GM19463 (cell line): Measurements from ENCODE around the gene SERF2.
"Not testable (repeated sequence)": the region's sequence is repeated elsewhere in the genome, so short reads cannot be mapped to it uniquely, and the experiment has no call there.

Source experiments
- ATAC-seq: cut with Tn5 transposase; IDR thresholded peaks from one replicate; pipeline ENCODE4 v1.9.1; 2021; ENCODE audit warnings: mild to moderate bottlenecking, moderate library complexity; ENCODE audit not compliant: unreplicated experiment

Gene SERF2

DNA sequence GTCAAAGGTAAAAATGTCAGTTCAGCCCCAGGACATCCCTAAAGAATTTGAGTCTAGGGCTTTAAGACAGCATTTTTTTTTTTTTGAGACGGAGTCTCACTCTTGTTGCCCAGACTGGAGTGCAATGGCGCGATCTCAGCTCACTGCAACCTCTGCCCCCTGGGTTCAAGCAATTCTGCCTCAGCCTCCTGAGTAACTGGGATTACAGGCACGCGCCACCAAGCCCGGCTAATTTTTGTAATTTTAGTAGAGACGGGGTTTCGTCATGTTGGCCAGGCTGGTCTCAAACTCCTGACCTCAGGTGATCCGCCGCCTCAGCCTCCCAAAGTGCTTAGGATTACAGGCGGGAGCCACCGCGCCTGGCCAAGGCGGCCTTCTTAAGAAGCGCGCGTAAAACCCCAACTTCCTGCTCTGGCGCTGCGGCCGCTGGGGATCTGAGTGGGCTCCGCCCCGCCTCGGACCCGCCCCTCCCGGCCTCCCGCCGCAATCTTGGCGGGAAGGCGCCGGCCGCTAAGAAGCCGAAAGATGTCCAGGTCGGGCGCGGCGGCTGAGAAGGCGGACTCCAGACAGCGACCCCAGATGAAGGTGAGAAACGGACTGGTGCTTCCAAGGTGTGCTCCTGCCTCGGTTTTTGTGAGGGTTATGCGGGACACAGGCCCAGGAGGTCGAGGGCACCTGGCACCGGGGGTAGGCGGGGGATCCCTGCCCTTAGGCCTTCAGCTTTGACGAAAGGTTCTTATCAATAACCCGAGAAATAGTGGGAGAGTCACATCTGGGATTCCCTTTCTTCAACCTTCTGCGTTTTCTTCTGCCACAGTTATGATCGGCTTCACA, 34.6 kb downstream of the SERF2 start, which contains the start of gene WDR76:
WDR76 (plus strand) TSS at position 495 of the 834 bp plus-strand sequence; CDS start at position 526, 31 bp downstream.
- ATAC-seq = peak; percentile 51

DNA sequence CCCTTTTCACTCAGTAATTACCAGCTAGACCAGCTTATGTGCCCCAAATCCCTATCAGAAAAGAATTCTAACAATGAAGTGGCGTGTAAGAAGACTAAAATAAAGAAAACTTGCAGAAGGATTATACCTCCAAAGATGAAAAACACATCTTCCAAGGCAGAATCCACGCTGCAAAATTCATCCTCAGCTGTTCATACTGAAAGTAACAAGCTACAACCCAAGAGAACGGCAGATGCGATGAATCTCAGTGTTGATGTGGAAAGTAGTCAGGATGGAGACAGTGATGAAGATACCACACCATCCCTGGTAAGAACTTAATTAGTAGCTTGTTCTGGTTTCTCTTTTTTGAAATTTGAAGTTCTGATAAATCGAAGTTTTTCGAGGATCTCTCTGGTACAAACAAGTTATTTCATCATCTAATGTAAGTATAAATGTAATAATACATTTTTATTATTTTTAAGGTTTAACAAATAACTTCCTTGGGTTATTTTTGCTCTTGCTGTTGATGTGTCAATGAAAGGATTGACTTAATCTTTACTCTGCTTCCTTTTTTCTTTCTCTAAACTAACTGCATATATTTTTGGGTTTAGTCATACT, 36.0 kb downstream of the SERF2 start:
- ATAC-seq = no peak

DNA sequence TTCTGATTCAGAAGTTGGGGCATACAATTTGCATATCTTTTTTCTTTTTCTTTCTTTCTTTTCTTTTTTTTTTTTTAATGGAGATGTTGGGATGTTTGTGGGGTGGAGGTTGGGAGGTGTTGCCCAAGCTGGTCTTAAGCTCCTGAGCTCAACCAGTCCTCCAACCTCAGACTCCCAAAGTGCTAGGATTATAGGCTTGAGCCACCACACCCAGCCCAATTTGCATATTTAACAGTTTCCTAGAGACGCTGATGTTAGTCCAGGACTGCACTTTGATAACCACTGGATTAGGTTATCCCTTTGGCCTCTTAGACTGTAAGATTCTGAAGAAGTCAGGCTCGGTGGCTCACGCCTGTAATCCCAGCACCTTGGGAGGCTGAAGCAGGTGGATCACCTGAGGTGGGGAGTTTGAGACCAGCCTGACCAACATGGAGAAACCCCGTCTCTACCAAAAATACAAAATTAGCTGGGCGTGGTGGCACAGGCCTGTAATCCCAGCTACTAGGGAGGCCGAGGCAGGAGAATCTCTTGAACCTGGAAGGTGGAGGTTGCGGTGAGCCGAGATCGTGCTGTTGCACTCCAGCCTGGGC, 37.9 kb downstream of the SERF2 start:
- ATAC-seq = not testable (repeated sequence)

GRCh38 chr15:43830691-43831275, 38.7 kb downstream of the SERF2 start:
- not testable (repeated sequence) for ATAC-seq

GRCh38 chr15:43831519-43832052, 39.5 kb downstream of the SERF2 start:
- ATAC-seq = not testable (repeated sequence)

GRCh38 chr15:43832485-43832884, 40.4 kb downstream of the SERF2 start:
- ATAC-seq = not testable (repeated sequence)

DNA sequence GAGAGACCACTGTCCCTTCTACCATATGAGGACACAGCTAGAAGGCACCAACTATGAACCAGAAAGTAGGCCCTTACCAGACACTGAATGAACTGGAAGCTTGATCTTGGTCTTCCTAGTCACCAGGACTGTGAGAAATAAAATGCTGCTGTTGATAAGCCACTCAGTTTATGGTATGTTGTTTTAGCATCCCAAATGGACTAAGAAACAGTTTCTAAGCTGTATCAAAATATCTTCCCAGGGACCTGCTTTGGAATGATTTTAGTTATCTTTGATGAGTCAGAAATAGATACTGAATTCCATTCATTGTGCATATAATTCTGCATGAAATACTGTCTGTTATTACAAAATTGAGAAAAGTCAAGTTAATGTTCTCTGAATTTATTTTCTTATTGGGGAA, 53.3 kb downstream of the SERF2 start:
- ATAC-seq = no peak
